AG08395 (cell line): ENCODE measurements around the gene ISM1.

Experiments
- DNase-seq: peaks from one replicate; pipeline ENCODE4 v3.0.0; 2012; ENCODE audit warnings: mixed read lengths, low spot score

Gene ISM1

DNA sequence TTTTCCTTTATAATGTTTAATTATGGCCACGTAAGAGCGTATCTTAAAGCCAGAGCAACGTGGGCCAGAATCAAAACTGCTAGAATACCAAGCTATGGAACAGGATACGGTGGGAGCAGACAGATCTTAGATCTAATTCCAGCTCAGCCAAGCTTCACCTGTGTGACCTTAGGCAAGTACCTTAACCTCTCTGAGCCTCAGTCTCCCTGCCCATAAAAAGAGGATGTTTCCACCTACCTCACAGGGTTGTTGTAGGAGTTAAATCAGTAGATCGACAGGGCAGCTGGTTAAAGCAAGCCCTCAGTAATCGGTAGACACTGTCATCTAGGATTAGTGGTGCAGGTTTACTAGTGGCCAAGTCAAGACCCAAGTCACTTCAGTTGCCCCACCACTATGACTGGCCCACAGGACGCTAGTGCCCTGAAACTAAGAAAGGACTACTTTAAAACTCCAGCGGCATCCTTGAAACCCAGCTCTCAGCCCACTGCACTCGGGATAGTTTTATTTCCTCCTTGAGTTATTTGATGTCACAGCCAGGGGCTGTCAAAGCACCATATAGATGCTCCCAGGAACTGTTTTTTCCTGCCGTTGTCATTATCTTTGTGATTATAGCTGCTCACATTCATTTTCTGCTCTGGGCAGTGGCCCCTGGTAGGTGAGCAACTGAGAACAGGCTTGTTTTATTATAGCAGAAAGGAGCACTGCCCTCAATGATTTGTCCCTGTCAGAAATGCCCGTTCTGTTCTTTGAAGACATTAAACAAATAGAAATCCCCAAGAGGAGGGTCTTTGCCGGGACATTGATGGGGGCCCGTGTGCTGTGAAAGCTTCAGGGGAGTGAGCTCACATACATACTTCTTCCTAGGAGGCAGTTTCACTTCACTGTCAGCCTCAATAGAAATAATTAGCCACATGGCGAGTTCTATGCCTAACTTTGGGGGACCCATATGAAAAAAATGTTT is 63.1 kb downstream of the ISM1 start:
- DNase-seq: no peak

- no peak for DNase-seq
Measured at GRCh38 chr20:13284830-13285229, 63.8 kb downstream of the ISM1 start.

DNA sequence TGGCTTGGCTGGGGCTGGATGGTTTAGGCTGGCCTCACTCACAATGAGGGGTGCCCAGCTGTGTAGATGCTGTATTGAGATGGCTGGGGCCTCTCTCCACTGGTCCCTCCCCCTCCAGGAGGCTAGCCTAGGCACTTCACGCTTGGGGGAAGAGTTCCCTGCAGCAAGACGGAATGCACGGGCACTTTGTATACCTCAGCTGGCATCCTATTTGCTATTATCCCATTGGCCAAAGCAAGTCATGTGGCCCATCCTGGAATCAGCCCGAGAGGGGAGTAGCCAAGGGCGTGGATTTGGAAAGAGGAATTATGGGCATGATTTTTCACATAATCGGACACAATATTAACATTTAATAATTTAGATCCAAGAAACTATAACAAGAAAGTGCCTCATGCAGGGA is 64.3 kb downstream of the ISM1 start:
- DNase-seq: no peak

- no peak for DNase-seq
Measured at GRCh38 chr20:13286052-13286451, 65.0 kb downstream of the ISM1 start.

DNA sequence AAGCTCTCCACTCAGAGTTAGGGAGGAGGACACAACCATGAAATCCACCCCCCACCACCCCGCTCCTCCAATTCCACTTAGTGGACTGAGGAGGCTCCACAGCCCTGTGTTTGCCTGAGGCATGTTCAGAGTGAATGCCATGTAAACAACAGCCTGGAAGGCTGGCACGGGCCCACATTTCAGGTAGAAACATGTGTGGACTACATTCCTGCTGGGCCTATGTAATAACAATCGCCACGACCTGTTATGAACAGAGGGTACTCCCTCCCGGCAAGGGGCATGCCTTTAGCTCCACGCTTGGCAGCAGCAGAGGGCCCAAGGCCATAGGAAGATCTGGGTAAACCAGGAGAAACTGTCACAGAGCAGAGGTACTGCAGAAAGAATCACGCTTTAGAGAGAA is 65.5 kb downstream of the ISM1 start:
- DNase-seq: no peak

DNA sequence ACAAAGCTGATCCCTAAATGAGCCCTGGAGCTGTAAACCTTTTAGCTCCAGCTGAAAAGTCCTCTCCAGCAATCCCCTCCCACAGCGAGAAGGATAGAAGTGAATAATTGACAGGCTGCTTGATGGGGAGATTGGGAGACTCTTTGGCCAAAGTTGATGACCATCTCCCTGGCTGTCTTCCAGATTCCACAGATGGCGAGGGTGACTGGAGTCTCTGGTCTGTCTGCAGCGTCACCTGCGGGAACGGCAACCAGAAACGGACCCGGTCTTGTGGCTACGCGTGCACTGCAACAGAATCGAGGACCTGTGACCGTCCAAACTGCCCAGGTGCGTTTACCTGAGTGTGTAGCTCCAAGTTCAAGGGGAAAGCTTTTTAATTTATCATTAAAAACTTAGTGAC is 67.3 kb downstream of the ISM1 start:
- DNase-seq: no peak

GRCh38 chr20:13289031-13289430 is 68.0 kb downstream of the ISM1 start:
- no peak for DNase-seq

DNA sequence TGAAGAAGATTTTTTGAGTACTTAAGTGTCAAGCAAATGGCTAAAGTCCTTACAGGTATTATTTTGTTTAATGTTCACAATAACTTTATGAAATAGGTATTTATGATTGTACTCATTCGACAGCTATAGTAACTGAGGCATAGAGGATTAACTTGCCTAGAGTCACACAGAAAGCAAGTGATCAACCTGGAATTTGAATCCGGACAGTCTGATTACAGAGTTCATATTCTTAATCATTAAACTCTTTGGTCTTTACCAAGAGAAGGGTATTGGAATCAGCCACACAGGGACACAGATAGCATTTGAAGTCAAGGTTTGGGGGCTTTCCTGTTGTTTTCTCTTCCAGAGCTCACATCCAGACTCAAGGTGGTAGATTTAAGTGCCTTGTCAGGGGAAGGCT is 69.7 kb downstream of the ISM1 start:
- DNase-seq: no peak

DNA sequence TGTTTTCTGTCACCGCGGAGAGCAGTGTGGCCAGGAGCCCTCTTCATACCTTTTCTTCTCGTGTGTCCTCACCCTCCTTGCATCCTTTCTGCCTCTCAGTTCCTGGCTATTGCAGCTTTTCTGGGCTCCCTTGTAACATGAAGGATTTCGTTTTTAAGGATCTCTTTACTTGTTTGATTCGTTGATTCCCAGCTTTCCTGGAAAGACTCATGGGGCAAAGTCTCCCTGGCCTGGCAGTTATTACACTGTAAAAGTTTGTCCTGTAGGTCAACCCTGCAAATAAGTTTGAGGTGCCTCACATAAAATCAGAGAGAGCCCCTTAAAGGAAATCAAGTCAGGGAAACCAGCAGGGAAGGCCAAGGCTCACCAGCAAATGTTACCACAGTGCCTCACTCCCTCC is 70.1 kb downstream of the ISM1 start:
- no peak for DNase-seq

- DNase-seq: no peak
Measured at GRCh38 chr20:13292201-13292885, 71.3 kb downstream of the ISM1 start.

DNA sequence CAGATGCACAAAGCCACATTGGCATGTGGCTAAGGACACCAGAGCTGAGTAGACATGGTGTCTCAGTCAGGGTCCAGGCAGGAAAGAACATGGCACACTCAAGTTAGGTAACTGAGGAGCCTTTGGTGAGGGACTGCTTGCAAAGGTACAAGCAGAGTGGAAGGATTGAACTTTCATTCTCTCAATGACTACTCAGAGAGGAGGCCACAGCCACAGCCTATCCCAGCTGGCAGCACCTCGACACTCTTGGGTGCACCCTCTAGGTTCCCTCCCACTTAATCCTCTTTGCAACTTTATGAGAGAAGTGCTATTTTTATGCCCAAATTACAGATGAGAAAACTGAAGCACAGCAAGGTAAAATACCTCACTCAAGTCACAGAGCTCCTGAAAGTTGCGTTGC is 73.4 kb downstream of the ISM1 start:
- DNase-seq: no peak

DNA sequence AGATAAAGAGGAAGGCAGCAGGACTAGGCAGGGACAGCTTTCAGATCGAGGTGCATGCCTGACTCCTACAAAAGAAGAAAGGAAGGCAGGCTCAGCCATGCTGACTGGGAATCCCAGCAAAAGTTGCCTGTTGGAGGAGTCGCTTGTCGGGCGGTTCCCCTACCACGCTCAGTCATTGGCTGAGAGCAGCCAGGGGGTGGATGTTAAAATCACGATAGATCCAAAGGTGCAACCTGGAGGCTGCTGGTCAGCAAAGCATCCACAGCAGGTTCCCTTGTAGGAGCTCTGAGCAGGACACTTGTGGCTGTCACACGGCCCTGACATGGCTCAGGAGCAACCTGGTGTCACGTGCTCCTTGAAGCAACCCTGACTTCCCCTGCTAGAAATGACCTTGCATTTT is 74.6 kb downstream of the ISM1 start:
- no peak for DNase-seq

DNA sequence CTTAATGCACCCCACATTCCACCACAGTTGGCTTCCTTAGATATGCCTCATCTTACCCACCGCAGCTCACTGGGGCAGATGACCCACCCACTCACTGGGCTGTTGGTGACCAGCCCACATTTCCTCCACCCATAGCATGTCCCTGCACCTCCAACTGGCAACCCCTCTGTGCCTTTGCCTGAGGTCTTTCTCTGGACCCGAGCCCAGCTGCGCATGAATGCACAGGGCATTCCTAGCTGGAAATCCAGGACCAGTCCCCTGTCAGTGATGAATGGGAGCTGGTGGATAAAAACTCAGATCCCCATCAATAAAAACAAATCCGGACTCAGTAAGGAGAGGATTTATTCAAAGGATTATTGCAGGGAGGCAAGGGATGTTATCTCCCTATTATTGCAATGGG is 75.0 kb downstream of the ISM1 start:
- no peak for DNase-seq

- no peak for DNase-seq
Measured at GRCh38 chr20:13297147-13297899, 76.2 kb downstream of the ISM1 start.

DNA sequence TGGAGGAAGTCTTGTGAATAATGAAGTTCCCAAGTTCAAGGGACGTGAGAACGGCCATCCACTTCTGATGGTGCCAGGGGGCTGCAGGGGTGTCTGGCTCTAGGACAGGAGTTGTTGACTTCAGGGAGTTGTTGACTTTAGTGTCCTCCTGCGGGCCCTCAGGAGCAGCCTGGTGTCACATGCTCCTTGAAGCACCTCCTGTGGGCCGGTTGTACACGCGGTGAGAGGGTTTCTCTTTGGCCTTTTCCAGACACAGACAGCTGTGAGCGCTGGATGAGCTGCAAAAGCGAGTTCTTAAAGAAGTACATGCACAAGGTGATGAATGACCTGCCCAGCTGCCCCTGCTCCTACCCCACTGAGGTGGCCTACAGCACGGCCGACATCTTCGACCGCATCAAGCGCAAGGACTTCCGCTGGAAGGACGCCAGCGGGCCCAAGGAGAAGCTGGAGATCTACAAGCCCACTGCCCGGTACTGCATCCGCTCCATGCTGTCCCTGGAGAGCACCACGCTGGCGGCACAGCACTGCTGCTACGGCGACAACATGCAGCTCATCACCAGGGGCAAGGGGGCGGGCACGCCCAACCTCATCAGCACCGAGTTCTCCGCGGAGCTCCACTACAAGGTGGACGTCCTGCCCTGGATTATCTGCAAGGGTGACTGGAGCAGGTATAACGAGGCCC is 77.8 kb downstream of the ISM1 start:
- no peak for DNase-seq

- DNase-seq: no peak
Measured at GRCh38 chr20:13299401-13299800, 78.3 kb downstream of the ISM1 start.

DNA sequence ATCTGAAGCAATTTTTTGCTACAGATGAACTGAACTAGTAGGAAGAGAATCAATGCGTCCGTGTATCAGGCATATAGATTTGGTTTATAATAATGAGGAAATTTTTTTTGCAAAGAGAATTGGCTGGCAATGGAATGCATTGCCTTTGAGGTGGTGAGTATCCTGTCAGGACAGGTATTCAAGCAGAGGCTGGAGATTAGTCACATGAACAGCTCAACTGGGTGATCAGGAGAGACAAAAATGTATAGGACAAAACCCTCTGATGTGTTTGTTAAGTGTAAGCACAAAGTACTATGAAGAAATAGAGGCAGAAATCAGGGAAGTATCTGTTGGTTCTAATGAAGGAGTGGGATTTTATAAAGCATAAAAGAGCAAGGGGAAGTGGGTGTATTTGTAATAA is 80.5 kb downstream of the ISM1 start:
- DNase-seq: no peak

DNA sequence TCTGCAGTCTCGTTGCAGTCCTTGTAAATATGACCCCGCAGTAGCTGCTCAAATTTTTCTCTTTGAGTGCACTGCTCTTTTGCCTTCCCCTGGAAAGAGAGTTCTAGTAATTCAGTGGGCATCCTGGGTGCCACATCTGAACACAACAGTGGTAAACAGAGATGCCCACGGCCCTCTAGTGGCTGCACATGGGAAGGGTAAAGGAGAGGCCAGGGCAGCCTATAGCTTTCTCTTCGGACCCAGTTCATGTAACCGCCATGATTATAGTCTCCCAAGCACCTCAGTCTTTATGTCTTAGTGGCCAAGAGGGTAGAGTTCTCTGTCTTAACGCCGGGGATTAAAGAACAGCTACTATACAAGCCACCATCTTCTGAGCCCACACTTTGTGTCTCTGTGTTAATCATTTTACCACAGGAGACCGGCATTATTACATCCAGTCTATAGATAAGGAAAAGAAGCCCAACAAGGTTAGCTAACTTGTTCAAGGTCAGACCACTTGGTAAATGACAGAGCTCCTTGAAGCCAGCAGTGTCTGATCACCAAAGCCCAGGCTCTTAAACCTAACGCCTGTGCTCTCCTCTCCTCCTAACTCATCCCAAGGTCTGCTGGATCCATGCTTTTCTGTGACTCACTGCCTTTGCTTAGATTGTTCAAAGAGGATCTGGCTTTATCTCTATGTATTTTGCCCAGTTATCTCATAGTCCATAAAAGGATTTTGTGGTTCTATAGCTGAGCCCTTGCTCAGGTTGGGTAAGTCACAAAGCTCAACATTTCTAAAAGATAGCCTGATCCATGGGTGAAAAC is 81.8 kb downstream of the ISM1 start:
- DNase-seq: peak; percentile 52

- no peak for DNase-seq
Measured at GRCh38 chr20:13305284-13305683, 84.2 kb downstream of the ISM1 start.

- DNase-seq: no peak
Measured at GRCh38 chr20:13307562-13308163, 86.6 kb downstream of the ISM1 start.

GRCh38 chr20:13312300-13312699 is 91.2 kb downstream of the ISM1 start:
- DNase-seq: peak; percentile 0
